SW480 (cell line): ENCODE results near the gene THSD7A.

Source experiments
- DNase-seq: peaks from one replicate; pipeline ENCODE4 v3.0.0-alpha.2; 2016; ENCODE audit warnings: low spot score

THSD7A gene

DNA sequence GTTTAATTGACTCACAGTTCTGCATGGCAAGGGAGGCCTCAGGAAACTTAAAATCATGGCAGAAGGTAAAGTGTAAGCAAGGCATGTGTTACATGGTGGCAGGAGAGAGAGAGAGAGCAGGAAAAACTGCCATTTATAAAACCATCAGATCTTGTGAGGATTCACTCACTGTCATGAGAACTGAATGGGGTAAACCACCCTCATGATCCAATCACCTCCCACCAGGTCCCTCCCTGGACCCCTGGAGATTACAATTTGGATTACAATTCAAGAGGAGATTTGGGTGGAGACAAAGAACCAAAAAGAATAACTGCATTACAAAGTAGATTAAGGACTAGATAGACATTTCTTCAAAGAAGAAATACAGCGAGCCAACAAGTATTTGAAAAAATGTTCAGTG is 324.1 kb downstream of the THSD7A start:
- no peak for DNase-seq

- no peak for DNase-seq
Measured at GRCh38 chr7:11506417-11506816, 325.6 kb downstream of the THSD7A start.

DNA sequence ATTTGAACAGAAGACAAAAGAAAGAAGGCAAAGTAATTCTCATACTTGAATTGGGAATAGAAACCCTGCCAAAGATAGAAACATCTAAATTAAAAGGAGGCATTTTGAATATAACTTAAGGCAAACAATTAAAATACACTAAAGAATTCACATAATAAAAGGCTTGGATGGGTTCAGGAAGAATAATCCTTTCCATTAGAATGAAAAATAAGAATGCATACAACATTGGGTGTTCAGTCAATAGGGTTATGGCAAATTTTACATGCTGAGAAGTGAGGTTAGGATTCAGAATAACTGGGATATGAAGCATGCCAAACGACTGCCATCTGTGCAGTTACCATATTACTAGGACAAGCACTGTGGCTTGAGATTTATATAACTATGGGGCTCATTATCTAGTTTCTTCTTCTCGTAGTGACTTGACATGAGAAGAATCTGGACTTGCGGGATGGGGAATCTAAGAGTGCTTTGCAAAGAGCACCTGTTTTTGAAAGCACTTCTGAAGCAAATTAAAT is 326.5 kb downstream of the THSD7A start:
- DNase-seq: no peak

DNA sequence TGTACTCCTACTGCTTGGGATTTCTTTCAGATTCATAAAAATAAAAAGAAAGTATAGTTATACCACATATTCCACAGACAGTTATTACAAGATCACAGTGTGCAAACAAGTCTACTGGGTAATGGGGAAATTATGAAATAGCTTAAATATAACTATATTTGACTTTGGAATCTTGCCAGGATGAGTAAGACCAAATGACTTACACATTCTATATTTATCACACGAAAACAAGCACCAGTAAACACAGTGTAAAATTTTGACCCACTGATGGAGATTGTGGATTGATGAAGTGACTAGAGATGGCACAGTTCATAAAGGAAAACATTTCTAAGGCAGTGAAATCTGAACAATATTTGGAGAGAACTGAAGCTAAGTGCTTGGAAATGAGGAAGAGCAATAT is 339.7 kb downstream of the THSD7A start:
- no peak for DNase-seq

DNA sequence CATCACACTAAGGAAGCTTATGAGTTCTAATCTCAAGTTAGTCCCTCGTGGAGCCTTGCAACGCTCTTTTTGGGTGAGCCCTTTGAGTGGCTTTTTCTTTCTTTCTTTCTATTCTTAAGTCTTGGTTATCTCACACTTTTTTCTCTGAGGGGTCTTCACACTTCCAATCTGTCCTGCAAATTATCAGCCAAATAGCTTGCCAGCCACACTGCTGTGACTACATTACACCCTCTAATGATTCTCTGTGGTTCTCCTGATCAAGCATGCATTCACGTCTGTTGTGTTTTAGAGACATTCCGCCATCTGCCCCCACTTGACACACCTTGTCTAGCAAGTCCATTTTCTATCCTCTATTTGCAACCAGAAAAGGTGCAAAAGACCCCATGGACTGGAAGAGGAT is 340.2 kb downstream of the THSD7A start:
- no peak for DNase-seq

GRCh38 chr7:11489280-11489679 is 342.7 kb downstream of the THSD7A start:
- no peak for DNase-seq

DNA sequence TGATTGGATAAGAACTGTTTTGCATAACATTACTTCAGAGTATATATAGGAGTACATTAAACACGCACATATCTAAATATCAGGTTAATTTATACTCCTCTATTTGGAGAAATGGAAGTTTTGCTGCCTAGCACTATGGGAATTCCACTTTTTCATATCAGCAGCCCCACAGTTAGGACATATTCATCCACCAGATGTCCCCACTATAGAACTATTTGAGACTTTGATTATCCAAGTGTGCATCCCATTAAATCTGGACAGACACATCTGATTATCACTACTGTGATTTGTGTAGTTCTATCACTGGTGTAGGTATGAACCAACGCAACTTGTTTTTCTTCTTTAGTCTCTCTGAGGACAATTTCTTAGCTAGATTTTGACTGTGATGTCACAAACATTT is 345.7 kb downstream of the THSD7A start:
- DNase-seq: no peak

GRCh38 chr7:11485636-11486035 is 346.4 kb downstream of the THSD7A start:
- DNase-seq: no peak

GRCh38 chr7:11480143-11480542 is 351.9 kb downstream of the THSD7A start:
- no peak for DNase-seq

DNA sequence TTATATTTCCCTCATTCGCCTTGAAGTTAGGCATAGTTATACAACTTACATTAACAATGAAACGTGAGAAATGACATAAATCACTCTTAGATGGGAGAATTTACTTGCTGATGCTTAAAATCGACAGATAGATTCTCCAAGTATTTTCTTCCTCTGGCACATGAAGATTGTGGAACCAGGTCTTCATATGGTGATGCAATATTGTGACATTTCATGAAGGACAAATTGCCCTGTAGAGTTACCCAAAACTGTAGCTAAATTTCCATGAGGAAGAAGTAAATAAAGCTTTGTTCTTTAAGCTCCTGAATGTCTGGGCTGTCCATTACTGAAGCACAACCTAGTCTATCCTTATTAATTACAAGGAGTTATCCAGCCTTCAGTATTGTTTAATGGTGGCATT is 353.1 kb downstream of the THSD7A start:
- DNase-seq: no peak

GRCh38 chr7:11478426-11478825 is 353.6 kb downstream of the THSD7A start:
- DNase-seq: no peak

DNA sequence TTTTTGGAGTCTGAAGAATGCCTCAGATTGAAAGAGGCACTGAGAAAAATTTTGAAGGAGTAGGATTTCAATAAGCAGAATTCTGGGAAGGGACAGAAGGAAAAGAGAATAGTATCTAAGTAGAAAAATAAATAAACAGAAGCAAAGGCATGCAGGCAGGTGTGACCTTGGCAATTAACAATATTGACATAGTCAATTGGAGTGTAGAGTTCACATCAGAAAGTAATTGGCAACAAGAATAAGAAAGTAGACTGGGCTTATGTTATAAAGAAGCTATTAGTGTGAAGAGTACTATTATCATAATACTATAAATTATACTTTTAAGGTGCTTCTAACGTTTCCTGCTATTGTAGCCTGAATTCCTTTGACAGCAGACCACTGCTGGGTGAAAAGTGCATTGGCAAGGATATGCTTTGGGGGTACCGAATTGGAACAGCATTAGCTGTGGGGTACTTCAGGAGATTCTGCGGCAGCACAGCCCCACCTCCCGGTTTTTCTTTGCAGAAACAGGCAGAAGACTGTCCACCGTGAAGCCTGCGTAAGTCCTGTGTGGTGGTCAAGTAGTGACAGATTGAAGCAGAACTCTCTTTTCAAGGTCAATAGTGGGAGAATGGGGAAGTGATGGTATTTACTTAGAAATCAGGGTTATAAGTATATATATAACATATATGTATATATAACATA is 357.0 kb downstream of the THSD7A start:
- no peak for DNase-seq

DNA sequence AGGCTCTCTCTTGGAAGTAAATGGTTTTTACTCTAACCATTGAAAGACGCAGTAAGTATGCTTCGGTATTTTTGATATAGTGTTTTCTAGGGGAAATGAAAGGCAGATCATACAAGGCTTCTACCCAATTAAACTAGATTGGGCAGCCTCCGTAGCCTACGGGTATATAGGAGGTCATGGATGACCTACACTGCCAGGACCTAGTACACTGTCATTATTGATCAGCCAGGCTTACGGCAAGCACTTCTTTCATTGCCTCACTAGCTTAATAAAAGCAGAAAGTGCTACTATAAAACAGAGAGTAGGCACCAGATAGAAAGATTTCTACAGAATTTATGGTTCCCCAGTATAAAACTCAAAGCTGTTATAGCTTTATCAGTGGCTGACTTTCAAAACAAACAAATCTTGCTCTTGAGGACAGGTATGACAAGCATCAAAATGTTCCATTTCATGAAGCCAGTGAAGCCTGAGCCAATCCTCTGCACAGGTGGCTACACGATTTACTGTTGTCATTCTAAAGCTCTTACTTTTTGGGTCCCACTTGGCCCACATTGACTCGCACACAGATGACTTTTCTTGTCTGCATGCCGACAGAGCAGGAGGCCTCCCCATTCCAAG is 358.1 kb downstream of the THSD7A start:
- DNase-seq: no peak

DNA sequence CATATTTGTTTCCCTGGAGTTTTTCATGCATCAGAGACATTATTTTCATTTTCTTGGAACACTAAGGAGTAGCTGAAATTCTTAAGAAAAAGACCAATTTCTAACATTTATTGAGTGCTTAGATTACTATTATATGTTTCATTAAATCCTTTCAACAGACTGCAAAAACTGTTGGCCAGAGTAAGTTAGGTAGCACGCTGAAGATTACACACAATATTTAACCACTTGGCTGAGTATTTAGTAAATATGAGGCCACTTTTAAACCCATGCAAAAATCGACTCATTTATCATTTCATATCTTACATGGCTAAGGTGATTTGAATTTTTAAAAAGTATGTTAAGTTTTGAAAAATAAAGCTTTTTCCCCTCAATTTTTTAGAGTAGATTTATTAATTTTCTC is 358.8 kb downstream of the THSD7A start:
- no peak for DNase-seq

DNA sequence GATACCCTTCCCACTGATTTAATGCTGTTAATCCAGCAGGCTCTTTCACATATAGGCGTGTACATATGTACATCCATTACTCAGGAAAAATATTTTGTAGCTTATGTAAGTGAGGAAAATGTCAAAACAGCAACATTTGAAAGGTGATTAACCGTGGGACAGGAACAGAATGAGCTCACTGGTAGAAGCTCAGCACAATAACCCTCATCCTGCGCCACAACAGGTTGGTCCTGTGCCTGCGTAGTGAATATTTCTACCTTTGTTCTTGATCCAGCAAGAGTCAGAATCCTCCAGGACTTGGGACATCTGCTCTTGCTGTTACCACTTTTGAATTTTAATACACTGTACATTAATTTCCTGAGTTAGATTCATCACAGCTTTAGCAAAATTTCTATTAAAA is 359.4 kb downstream of the THSD7A start:
- DNase-seq: no peak

DNA sequence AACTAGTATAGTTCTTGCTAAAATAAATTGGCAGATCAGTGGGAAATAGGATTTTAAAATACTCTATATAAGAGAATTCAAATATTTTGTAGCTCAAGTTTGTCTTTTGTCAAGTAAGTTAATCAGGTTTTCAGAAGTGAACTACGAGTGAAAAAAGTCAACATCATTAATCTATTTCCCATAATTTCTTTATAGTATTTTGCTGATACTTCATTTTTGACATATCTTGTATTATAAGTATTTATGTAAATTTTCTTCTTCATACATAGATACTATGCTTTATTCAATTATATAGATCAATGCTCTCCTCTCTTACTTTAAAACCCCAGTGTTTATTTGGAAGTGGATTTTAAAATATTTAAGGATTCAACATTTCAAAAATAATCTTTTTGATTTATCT is 360.7 kb downstream of the THSD7A start:
- no peak for DNase-seq

DNA sequence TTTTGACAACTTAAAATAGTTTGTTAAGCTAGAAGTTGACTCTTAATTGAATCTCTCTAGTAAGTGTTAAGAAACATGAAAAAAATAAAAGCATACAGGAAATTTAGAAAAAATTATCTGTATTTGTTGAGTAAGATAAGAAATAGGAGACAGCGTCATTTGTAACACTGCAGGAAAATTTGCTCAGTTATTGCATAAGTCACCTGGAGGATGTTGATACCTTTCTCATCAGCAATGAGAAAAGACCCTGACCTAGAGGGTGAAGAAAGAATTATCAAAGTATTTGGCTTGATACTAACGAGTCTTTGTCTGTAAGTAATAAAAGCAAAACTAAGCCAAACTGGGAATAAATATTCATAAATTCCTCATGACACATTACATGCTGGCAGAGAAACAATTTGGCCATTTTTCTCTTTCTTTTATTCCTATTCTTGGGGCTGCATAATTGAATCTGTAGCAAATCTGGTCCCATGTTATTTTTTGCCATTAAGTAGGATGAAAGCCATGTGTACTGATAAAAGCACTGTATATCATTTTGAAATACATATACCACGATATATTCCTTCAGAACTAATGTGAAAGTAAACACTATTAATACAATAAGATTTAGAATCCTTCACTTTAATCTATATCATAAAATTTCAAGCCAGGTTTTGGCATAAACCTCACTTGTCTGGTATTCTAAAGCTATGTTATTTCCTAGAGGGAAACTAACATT is 362.8 kb downstream of the THSD7A start:
- no peak for DNase-seq

DNA sequence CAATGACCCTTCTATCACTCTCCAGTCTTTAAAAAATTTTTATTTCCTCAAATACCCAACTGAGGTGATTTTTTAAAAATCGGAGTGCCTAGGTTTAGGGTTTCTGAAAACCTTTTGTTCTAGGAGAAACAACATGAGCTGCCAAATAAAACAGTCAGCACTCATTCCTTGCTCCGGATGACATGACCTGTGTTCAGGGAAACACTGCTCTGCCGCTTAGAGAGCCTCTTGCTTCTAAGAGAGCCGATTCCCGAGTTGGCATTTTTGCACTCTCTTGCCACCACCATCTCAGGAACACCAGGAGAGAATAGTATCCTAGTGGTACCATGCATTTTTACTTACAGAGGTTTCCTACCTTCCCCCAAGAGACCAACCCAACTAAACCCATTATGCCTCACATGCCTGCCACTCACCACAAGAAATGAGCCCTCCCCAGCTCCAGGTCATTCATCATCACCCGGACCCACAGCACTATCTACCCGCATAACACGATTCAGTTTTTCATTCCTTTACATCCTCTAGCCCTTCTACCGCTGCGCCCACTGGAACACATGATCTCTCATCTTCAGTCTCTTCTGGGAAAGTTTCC is 365.4 kb downstream of the THSD7A start:
- no peak for DNase-seq

DNA sequence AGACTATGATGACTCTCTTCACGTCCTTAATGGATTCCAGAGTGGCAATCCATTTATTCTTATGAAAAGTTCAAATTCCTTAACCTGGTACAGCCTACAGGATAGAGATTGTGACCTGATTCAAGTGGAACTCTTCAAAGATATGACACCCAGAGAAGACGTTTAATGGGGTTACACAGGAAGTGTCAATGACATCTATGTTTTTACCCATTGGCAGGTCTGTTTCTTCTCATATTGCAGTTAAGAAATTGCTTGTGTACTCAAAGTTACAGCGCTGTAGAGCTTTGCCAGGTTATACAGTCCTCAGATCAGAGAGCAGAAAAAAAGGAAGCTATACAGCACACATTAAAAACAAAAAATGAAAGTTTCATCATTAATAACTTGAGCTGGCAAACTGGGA is 367.4 kb downstream of the THSD7A start:
- DNase-seq: no peak

DNA sequence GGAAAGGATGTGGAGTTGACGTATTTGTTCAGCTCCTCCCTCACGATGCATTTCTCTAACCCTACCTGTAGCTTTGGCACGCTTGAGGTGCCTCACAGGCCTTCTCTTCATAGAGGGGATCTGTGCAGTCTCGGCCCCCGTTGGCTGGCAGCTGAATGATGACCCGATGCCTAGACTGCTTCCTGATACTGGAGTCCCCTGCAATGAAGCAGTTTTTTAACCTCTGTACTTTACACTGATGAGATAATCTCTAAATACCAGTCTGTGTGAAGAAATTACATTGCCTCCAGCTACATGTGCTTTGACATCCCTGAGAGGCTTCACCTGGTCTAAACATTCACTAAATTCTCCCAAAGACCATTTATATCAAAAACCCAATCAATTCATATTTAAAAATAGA is 370.1 kb downstream of the THSD7A start:
- no peak for DNase-seq

- DNase-seq: no peak
Measured at GRCh38 chr7:11458736-11459483, 373.1 kb downstream of the THSD7A start.

DNA sequence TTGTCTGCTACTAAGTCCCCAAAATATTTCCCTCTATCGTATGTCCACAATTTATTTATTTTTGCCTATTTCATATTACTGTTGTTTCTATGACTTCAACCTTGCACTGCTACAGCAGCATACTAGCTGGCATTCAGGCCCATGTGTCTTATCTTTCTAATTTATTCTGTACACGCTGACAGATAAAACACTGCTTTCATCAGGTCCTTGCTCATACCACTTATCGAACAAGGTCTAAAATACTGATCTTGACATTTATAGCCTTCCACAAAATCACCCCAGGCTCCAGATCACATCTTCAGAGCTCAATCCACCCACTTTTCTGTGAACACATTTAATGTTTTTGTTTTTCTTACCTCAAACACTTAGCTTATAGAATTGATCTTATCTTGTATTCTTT is 374.6 kb downstream of the THSD7A start:
- no peak for DNase-seq
